ENCODE measurements around the gene SLC43A2.

DNA sequence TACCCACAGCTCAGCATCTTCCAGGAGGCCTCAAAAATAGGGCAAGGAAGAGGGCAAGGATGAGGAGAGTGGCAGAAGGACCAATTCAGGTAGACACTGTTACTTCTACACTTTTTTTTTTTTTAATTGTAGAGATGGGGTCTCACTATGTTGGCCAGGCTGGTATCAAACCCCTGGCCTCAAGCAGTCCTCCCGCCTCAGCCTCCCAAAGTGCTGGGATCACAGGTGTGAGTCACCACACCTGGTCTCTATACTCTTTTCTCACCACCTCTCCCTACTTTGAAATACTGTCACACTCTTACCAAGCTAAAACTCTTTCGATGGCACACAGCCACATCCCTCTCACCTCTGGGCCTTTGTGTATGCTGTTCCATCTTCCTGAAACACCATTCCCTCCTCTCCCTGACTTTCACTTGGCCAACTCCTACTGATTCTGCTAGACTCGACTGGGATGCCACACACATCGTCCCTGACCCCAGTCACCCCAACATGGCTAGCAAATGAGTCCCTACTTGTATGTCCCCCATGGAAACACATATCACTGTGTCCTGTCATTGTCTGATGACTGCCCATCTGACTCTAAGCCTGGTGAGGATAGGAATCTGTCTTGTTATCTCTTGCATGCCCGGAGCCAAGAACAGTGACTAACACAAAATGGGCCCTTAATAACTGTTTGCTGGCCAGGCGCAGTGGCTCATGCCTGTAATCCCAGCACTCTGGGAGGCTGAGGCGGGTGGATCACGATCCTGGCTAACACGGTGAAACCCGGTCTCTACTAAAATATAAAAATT lies 7.2 kb upstream of the SLC43A2 start:
- TF ChIP-seq, protein P1, sequence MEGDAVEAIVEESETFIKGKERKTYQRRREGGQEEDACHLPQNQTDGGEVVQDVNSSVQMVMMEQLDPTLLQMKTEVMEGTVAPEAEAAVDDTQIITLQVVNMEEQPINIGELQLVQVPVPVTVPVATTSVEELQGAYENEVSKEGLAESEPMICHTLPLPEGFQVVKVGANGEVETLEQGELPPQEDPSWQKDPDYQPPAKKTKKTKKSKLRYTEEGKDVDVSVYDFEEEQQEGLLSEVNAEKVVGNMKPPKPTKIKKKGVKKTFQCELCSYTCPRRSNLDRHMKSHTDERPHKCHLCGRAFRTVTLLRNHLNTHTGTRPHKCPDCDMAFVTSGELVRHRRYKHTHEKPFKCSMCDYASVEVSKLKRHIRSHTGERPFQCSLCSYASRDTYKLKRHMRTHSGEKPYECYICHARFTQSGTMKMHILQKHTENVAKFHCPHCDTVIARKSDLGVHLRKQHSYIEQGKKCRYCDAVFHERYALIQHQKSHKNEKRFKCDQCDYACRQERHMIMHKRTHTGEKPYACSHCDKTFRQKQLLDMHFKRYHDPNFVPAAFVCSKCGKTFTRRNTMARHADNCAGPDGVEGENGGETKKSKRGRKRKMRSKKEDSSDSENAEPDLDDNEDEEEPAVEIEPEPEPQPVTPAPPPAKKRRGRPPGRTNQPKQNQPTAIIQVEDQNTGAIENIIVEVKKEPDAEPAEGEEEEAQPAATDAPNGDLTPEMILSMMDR (IDR thresholded peaks at IDR 0.05): no peak
- TF ChIP-seq POLR2A (IDR thresholded peaks at IDR 0.05) (no peak), POLR2AphosphoS5 (IDR thresholded peaks at IDR 0.05) (no peak)

Measured in transverse colon (tissue), 4 donors.